A673 (cell line): ENCODE data around the gene ATOSA.

Source experiments
- EZH2 ChIP-seq: fragments of 200-600 bp; sonication (generic); IDR thresholded peaks from 2 replicates; pipeline ENCODE4 v1.6.1; 2017; ENCODE audit warnings: borderline replicate concordance, low read depth, mild to moderate bottlenecking, mixed read lengths, antibody characterized with exemption, low read length; ENCODE audit not compliant: poor library complexity, severe bottlenecking
- TF ChIP-seq, protein P1 (sequence below): fragments of 300-800, 200-600 bp; sonication (generic); conservative IDR thresholded peaks from 2 replicates; pipeline ENCODE4 v1.5.1; 2017; ENCODE audit warnings: low read depth, mild to moderate bottlenecking, antibody characterized with exemption, low read length, moderate library complexity, mixed read lengths

DNA sequence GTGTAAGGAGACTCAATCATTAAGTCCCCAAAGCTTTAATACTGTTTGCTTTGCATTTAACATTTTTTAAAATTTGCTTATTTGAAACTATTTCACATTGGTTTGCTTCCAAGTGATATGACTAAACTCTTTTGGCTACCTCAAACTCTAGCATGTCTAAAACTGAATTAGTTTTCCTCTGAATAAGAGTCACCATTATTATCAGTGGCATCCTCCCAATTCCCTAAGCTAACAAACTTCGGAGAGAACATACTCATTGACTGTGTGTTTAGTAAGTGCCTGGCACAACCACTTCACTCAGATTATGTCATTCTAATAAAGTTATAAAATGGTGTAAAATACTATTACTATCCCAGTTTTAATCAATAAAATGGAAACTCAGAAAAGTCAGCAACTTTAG, 21.9 kb downstream of the ATOSA start:
- no peak for TF ChIP-seq EZH2
- TF ChIP-seq, protein P1, sequence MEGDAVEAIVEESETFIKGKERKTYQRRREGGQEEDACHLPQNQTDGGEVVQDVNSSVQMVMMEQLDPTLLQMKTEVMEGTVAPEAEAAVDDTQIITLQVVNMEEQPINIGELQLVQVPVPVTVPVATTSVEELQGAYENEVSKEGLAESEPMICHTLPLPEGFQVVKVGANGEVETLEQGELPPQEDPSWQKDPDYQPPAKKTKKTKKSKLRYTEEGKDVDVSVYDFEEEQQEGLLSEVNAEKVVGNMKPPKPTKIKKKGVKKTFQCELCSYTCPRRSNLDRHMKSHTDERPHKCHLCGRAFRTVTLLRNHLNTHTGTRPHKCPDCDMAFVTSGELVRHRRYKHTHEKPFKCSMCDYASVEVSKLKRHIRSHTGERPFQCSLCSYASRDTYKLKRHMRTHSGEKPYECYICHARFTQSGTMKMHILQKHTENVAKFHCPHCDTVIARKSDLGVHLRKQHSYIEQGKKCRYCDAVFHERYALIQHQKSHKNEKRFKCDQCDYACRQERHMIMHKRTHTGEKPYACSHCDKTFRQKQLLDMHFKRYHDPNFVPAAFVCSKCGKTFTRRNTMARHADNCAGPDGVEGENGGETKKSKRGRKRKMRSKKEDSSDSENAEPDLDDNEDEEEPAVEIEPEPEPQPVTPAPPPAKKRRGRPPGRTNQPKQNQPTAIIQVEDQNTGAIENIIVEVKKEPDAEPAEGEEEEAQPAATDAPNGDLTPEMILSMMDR: no peak
